Brain pericyte (primary cell): Measurements from ENCODE around the gene ANKLE2.
A peak's percentile ranks its signal among the peaks of the same experiment; 100 is the strongest.

Experiments
- DNase-seq: peaks from one replicate; pipeline ENCODE4 v3.0.0-alpha.2; 2012; ENCODE audit warnings: low read depth, low spot score

ANKLE2 gene

GRCh38 chr12:132687211-132688164 lies 74.1 kb downstream of the ANKLE2 start, which contains the start of the genes POLE and PXMP2:
Gene POLE, minus strand, starts transcription at chr12:132687342. Its CDS starts 27 bp downstream, at chr12:132687315.
Gene PXMP2, plus strand, starts transcription at chr12:132687587. Its CDS starts 84 bp downstream, at chr12:132687671.
- peak; percentile 84 for DNase-seq

DNA sequence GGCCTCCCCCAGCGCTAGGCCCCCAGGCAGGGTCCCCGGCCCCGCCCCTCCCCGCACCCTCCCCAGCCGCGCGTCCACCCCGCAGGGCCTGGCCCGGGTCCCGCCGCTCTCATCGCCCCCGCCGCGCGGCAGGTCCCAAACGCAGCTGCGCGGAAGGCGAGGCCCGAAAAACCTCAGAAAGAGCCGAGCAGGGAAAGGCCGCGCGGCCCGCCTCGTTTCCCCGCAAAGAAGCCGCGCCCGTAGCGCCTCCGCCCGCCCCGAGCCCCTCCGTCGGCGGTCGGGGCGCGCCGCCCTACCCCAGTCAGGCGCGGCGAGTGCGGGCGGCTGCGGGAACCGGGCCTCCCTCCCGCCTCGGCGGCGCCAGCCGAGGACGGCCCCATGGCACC lies 74.8 kb downstream of the ANKLE2 start:
- DNase-seq: no peak

- no peak for DNase-seq
Measured at GRCh38 chr12:132685400-132685799, 76.2 kb downstream of the ANKLE2 start.

- DNase-seq: no peak
Measured at GRCh38 chr12:132677492-132677891, 84.1 kb downstream of the ANKLE2 start.

- DNase-seq: no peak
Measured at GRCh38 chr12:132675757-132676432, 85.7 kb downstream of the ANKLE2 start.
